CD14-positive monocyte (primary cell): Measurements from ENCODE around the gene CRYBA2. TPM values are rescaled to one million over a fixed set of nuclear protein-coding genes. Genes with fewer than 3 reads are reported as not detected.

ENCODE experiments used
- DNase-seq, 3 donors: peaks; one replicate each; pipeline ENCODE4 v3.0.0-alpha.2; 2011 to 2022
- H2AFZ ChIP-seq: 2 replicates; pipeline ENCODE4 v1.6.0; 2012; ENCODE audit warnings: mild to moderate bottlenecking, low read depth, low read length, inconsistent platforms; ENCODE audit not compliant: insufficient read depth, poor library complexity, severe bottlenecking
- H3K27ac ChIP-seq, 2 donors: 1 replicate in 1 of 2; 2 replicates in 1 of 2; pipeline ENCODE4 v1.5.1; 2012 to 2013; ENCODE audit warnings: low read length in 2 of 2, control low read depth in 1 of 2, inconsistent platforms in 1 of 2, low read depth in 1 of 2, mild to moderate bottlenecking in 1 of 2
- H3K27me3 ChIP-seq, 2 donors: one replicate each; pipeline versions ENCODE4 v1.6.0 to v1.6.1; 2011 to 2013; ENCODE audit warnings: low read length in 2 of 2; ENCODE audit not compliant: control insufficient read depth in 2 of 2, insufficient read depth in 2 of 2
- H3K36me3 ChIP-seq, 2 donors: replicated peaks in 1 of 2; 1 replicate in 1 of 2; 2 replicates in 1 of 2; pipeline versions ENCODE4 v1.5.1 to v1.6.1; 2012 to 2013; ENCODE audit warnings: low read length in 2 of 2, control low read depth in 1 of 2, inconsistent platforms in 1 of 2, mild to moderate bottlenecking in 1 of 2; ENCODE audit not compliant: insufficient read depth in 2 of 2, control insufficient read depth in 1 of 2
- H3K4me1 ChIP-seq, 2 donors: 1 replicate in 1 of 2; 2 replicates in 1 of 2; pipeline versions ENCODE4 v1.5.1 to v1.6.1; 2012 to 2013; ENCODE audit warnings: low read length in 2 of 2, control low read depth in 1 of 2, inconsistent platforms in 1 of 2, mild to moderate bottlenecking in 1 of 2, moderate library complexity in 1 of 2; ENCODE audit not compliant: insufficient read depth in 2 of 2, control insufficient read depth in 1 of 2
- H3K4me2 ChIP-seq: replicated peaks from 2 replicates; pipeline ENCODE3; 2012; ENCODE audit warnings: low read length, moderate library complexity, mild to moderate bottlenecking; ENCODE audit not compliant: poor library complexity, severe bottlenecking; ENCODE audit errors: extremely low read depth
- H3K4me3 ChIP-seq, 3 experiments: fragments of 200-600 bp in 1 of 3; sonication (generic) in 1 of 3; replicated peaks in 1 of 3; 1 replicate in 2 of 3; 2 replicates in 1 of 3; pipeline ENCODE4 v1.5.1; 2011 to 2013; ENCODE audit warnings: low read length in 3 of 3, mild to moderate bottlenecking in 3 of 3, control low read depth in 2 of 3, low read depth in 2 of 3, inconsistent platforms in 1 of 3, moderate library complexity in 1 of 3
- H3K79me2 ChIP-seq: 2 replicates; pipeline ENCODE4 v1.6.0; 2012; ENCODE audit warnings: mild to moderate bottlenecking, control low read depth, inconsistent platforms, low read length, moderate library complexity; ENCODE audit not compliant: insufficient read depth
- H3K9ac ChIP-seq: 2 replicates; pipeline ENCODE4 v1.6.0; 2017; ENCODE audit warnings: low read length, mild to moderate bottlenecking; ENCODE audit not compliant: insufficient read depth, poor library complexity, severe bottlenecking
- H3K9me3 ChIP-seq, 2 donors: replicated peaks in 1 of 2; 1 replicate in 1 of 2; 2 replicates in 1 of 2; pipeline versions ENCODE4 v1.5.1 to v1.6.1; 2012 to 2013; ENCODE audit warnings: low read length in 2 of 2, control low read depth in 1 of 2; ENCODE audit not compliant: control insufficient read depth in 1 of 2, insufficient read depth in 1 of 2
- H4K20me1 ChIP-seq: 2 replicates; pipeline ENCODE4 v1.6.0; 2012; ENCODE audit warnings: mild to moderate bottlenecking, low read length, control low read depth, moderate library complexity; ENCODE audit not compliant: insufficient read depth
- H3K27ac Mint-ChIP-seq, 7 donors: one replicate each; pipeline ENCODE4 v1.8.0; 2020; ENCODE audit warnings: mild to moderate bottlenecking in 7 of 7, mixed read lengths in 7 of 7, moderate library complexity in 6 of 7, inconsistent platforms in 2 of 7
- H3K27me3 Mint-ChIP-seq, 3 donors: one replicate each; pipeline ENCODE4 v1.8.0; 2021 to 2022; ENCODE audit warnings: low read depth in 3 of 3, mild to moderate bottlenecking in 3 of 3, mixed read lengths in 3 of 3, moderate library complexity in 3 of 3, inconsistent platforms in 1 of 3
- H3K36me3 Mint-ChIP-seq, 2 donors: one replicate each; pipeline ENCODE4 v1.8.0; 2020; ENCODE audit warnings: mixed read lengths in 2 of 2, inconsistent platforms in 1 of 2, mild to moderate bottlenecking in 1 of 2
- H3K4me1 Mint-ChIP-seq: one replicate; pipeline ENCODE4 v1.8.0; 2020; ENCODE audit warnings: mild to moderate bottlenecking, mixed read lengths
- H3K4me3 Mint-ChIP-seq, 2 donors: one replicate each; pipeline ENCODE4 v1.8.0; 2020; ENCODE audit warnings: mild to moderate bottlenecking in 2 of 2, mixed read lengths in 2 of 2, moderate library complexity in 1 of 2
- H3K9me3 Mint-ChIP-seq, 7 donors: one replicate each; pipeline ENCODE4 v1.8.0; 2020 to 2022; ENCODE audit warnings: mixed read lengths in 7 of 7, mild to moderate bottlenecking in 6 of 7, moderate library complexity in 6 of 7, inconsistent platforms in 2 of 7
- WGBS: methylation state at CpG from one replicate; pipeline ENCODE4 v1.1.5; 2013; ENCODE audit warnings: missing lambda C conversion rate; ENCODE audit not compliant: insufficient coverage; 5-methylcytosine and 5-hydroxymethylcytosine counted together
- intact Hi-C, 2 donors: fragments of 100-400 bp; cut with micrococcal nuclease; formaldehyde crosslinking; loops; one replicate each; pipeline versions ENCODE4 v1.15.0 to v1.15.1; 2023
- polyA plus RNA-seq, 3 donors: library from polyadenylated mRNA; depleted of rRNA in 1 of 3; unstranded in 2 of 3; stranded (reverse) in 1 of 3; fragments of 300-500 nt in 2 of 3; fragments of >200 nt in 1 of 3; fragmentation: Illumina TruSeq in 2 of 3; gene quantifications; 1 replicate in 2 of 3; 2 replicates in 1 of 3; pipeline ENCODE4 v1.2.3, GENCODE V29; 2012 to 2021
- TF ChIP-seq, protein P1 (sequence below): fragments of 200-600 bp; IDR thresholded peaks from one replicate; pipeline ENCODE4 v1.8.0; 2022; ENCODE audit warnings: antibody characterized with exemption, mild to moderate bottlenecking

The CRYBA2 gene
- polyA plus RNA-seq, 3 donors: not detected

DNA sequence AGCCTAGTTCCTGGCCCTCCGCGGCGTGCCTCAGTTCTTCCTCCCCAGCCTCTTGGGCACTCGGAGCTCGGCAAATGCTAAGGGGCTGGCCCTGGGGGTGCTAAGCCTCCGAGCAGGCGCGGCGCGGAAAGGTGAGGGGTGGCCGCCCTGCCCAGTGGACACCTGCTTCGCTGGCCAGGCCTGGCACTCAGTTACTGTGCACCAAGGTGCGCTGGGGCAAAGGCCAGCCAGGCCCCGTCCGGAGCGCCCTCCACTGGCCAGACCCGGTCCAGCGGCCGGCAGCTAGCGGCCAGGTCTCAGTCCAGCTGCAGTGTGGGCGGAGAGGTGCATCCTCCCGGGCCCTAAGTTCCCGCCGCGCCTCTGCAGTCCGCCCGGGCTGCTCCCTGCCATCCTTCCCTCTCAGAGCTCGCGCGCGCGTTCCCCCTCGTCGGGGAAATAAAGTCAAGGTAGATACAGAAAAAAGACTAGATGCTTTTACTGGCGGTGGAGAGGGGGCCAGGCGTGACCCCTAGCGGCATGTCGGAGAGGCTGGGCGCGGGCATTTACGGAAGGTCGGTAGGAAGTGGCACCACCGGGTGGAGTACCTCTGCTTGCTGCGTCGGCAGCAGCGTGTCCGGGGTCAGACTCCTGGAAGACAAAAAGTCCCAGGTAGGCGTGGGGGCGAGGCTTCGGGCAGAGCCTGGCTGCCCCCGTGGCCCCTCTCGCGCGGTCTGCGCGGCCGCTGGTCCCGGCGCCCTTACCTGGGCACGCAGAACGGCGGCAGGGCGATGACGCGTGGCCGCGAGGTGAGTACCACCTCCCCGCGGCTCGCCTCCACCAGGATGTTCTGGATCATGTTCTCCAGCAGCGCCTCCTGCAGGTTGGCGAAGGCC, 9.4 kb upstream of the CRYBA2 start:
- WGBS: 3% methylated on average over 66 of the region's 72 CpGs
- H3K4me2 ChIP-seq: no peak overlapping the region

DNA sequence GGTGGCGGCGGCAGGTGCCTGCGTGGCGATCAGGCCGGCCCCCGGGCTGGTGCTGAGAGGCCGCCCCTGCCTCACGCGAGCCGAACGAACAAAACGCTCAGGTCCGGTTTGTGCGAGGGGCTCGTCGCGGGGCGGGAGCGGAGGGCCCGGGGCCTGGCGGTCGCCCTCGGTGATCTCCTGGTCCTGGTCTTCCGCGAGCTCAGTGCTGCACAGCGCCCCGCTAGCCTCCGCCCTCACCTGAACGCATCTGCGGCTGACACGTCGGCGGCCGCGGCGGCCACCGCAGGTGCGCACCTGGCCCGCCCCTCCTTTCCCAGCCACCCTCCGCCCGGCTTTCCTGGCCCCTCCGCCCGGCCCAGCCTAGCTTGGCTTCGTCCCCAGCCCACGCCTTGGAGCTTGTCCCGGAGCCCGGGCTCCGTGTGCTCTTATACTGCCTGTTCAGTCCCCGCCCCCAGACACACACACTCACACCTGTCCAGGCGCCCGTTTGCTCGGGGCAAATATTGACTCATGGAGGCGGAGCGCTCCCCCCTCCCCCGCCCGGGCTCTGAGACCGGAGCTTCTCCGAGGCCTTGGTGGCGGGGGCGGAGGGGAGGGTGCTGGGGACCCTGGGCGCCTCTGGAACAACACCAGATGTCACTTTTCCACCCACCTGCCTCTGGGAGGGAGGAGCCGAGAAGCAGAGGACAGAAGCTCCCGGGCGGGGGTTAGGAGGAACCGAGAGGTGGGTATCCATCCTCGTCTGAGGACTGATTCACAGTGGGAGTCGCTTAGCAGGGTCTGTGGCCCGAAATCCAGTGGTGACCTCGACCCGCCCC, 8.6 kb upstream of the CRYBA2 start:
- peaks cover 0 to 15% (median 3%) of the 10 kb centered on the region in 7 donors for H3K9me3 Mint-ChIP-seq
- Histone ChIP-seq H3K4me1 (no peaks in the 10 kb centered on the region), H3K36me3 (no peaks in the 10 kb centered on the region), H3K79me2 (no peaks in the 10 kb centered on the region), H3K27me3 (peaks cover 46 to 88% of the 10 kb centered on the region in 2 donors), H3K4me2 (no peak overlapping the region), H3K4me3 (no peak overlapping the region), H3K9ac (no peak overlapping the region), H2AFZ (no peak overlapping the region), H4K20me1 (no peaks in the 10 kb centered on the region), H3K9me3 (peaks cover 0 to 25% of the 10 kb centered on the region in 2 donors), H3K27ac (no peak overlapping the region)
- peak overlapping the region in 1 of 2 donors; percentile 67 for H3K4me3 Mint-ChIP-seq
- peaks cover 6% of the 10 kb centered on the region for H3K4me1 Mint-ChIP-seq
- WGBS: 2% methylated on average over 58 of the region's 70 CpGs
- H3K27ac Mint-ChIP-seq: no peak overlapping the region
- DNase-seq: no peak
- peaks cover 81 to 95% (median 87%) of the 10 kb centered on the region in 3 donors for H3K27me3 Mint-ChIP-seq
- intact Hi-C loops: no loop called here
- peaks cover 0 to 2% of the 10 kb centered on the region in 2 donors for H3K36me3 Mint-ChIP-seq
- TF ChIP-seq, protein P1, sequence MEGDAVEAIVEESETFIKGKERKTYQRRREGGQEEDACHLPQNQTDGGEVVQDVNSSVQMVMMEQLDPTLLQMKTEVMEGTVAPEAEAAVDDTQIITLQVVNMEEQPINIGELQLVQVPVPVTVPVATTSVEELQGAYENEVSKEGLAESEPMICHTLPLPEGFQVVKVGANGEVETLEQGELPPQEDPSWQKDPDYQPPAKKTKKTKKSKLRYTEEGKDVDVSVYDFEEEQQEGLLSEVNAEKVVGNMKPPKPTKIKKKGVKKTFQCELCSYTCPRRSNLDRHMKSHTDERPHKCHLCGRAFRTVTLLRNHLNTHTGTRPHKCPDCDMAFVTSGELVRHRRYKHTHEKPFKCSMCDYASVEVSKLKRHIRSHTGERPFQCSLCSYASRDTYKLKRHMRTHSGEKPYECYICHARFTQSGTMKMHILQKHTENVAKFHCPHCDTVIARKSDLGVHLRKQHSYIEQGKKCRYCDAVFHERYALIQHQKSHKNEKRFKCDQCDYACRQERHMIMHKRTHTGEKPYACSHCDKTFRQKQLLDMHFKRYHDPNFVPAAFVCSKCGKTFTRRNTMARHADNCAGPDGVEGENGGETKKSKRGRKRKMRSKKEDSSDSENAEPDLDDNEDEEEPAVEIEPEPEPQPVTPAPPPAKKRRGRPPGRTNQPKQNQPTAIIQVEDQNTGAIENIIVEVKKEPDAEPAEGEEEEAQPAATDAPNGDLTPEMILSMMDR: no peak

More for the DNA sequence above, 9.4 kb upstream of the CRYBA2 start:
- Mint-ChIP-seq H3K4me3 (peak overlapping the region; percentile 27 to 85), H3K9me3 (peaks cover 0 to 15% (median 4%) of the 10 kb centered on the region in 7 donors), H3K27ac (no peak overlapping the region), H3K36me3 (no peaks in the 10 kb centered on the region), H3K27me3 (peaks cover 81 to 95% (median 83%) of the 10 kb centered on the region in 3 donors), H3K4me1 (peaks cover 6% of the 10 kb centered on the region)
- H3K79me2 ChIP-seq: no peaks in the 10 kb centered on the region
- H3K4me3 ChIP-seq: no peak overlapping the region
- peaks cover 44 to 84% of the 10 kb centered on the region in 2 donors for H3K27me3 ChIP-seq
- intact Hi-C loops: no loop called here
- H3K9me3 ChIP-seq: peaks cover 0 to 25% of the 10 kb centered on the region in 2 donors
- H2AFZ ChIP-seq: no peak overlapping the region
- TF ChIP-seq, protein P1: peak; percentile 17
- no peaks in the 10 kb centered on the region for H3K36me3 ChIP-seq
- no peak overlapping the region for H3K9ac ChIP-seq
- DNase-seq: no peak
- no peak overlapping the region for H3K27ac ChIP-seq
- H3K4me1 ChIP-seq: no peaks in the 10 kb centered on the region
- H4K20me1 ChIP-seq: no peaks in the 10 kb centered on the region
